Measurements from ENCODE around the gene SH2B2.
A peak's percentile ranks its signal among the peaks of the same experiment; 100 is the strongest.

SH2B2 gene

GRCh38 chr7:102268635-102269034 lies 18.0 kb upstream of the SH2B2 start:
- no peak for DNase-seq

GRCh38 chr7:102270178-102270887 lies 16.3 kb upstream of the SH2B2 start:
- DNase-seq: no peak

- no peak for DNase-seq
These were observed 15.4 kb upstream of the SH2B2 start for GRCh38 chr7:102271158-102271798.

GRCh38 chr7:102272075-102272916 lies 14.4 kb upstream of the SH2B2 start:
- DNase-seq: no peak

GRCh38 chr7:102272917-102273748 lies 13.5 kb upstream of the SH2B2 start:
- no peak for DNase-seq

- DNase-seq: no peak
These were observed 12.6 kb upstream of the SH2B2 start for GRCh38 chr7:102273749-102274712.

GRCh38 chr7:102275123-102275703 lies 11.5 kb upstream of the SH2B2 start:
- DNase-seq: no peak

GRCh38 chr7:102277901-102278300 lies 8.8 kb upstream of the SH2B2 start:
- DNase-seq: no peak

GRCh38 chr7:102279537-102280400 lies 6.9 kb upstream of the SH2B2 start:
- no peak for DNase-seq

GRCh38 chr7:102280521-102280920 lies 6.1 kb upstream of the SH2B2 start:
- DNase-seq: no peak

GRCh38 chr7:102281785-102282184 lies 4.9 kb upstream of the SH2B2 start:
- DNase-seq: no peak

- DNase-seq: no peak
These were observed 4.0 kb upstream of the SH2B2 start for GRCh38 chr7:102282465-102283362.

- DNase-seq: no peak
These were observed 3.0 kb upstream of the SH2B2 start for GRCh38 chr7:102283477-102284189.

- no peak for DNase-seq
These were observed 2.3 kb upstream of the SH2B2 start for GRCh38 chr7:102284399-102284798.

- DNase-seq: peak; percentile 35
These were observed 1.7 kb upstream of the SH2B2 start for GRCh38 chr7:102284891-102285539.

- no peak for DNase-seq
These were observed 980 bp upstream of the SH2B2 start for GRCh38 chr7:102285540-102286236.

Measured in GF-D8 (cell line).